ACC112 (cell line): ENCODE results near the gene GABRA6.
"Not testable (repeated sequence)": the region's sequence is repeated elsewhere in the genome, so short reads cannot be mapped to it uniquely, and the experiment has no call there.

ENCODE experiments used
- H2AFZ ChIP-seq: fragments of 200-600 bp; sonication (generic); one replicate; pipeline ENCODE4 v1.6.0; 2017; ENCODE audit warnings: antibody characterized with exemption, low read length; ENCODE audit not compliant: unreplicated experiment
- H3K27ac ChIP-seq: fragments of 200-600 bp; sonication (generic); 2 replicates; pipeline ENCODE4 v1.5.1; 2014; ENCODE audit warnings: low read depth, mild to moderate bottlenecking, antibody characterized with exemption, low read length, moderate library complexity
- H3K27me3 ChIP-seq: fragments of 200-600 bp; sonication (generic); 2 replicates; pipeline ENCODE4 v1.6.1; 2014; ENCODE audit warnings: mild to moderate bottlenecking, antibody characterized with exemption, low read length, moderate library complexity, mixed read lengths; ENCODE audit not compliant: insufficient read depth
- H3K36me3 ChIP-seq: fragments of 200-600 bp; sonication (generic); 2 replicates; pipeline ENCODE4 v1.6.1; 2016; ENCODE audit warnings: mild to moderate bottlenecking, antibody characterized with exemption, low read length, moderate library complexity, mixed read lengths; ENCODE audit not compliant: insufficient read depth
- H3K4me1 ChIP-seq: fragments of 200-600 bp; sonication (generic); one replicate; pipeline ENCODE4 v1.6.1; 2016; ENCODE audit warnings: low read length, mixed read lengths; ENCODE audit not compliant: insufficient read depth, unreplicated experiment, control insufficient read depth
- H3K4me3 ChIP-seq: fragments of 200-600 bp; sonication (generic); 2 replicates; pipeline ENCODE4 v1.5.1; 2014; ENCODE audit warnings: mild to moderate bottlenecking, low read depth, low read length
- H3K79me2 ChIP-seq: fragments of 200-600 bp; sonication (generic); one replicate; pipeline ENCODE4 v1.6.0; 2016; ENCODE audit warnings: low read length; ENCODE audit not compliant: control insufficient read depth, unreplicated experiment, insufficient read depth

GABRA6 gene

DNA sequence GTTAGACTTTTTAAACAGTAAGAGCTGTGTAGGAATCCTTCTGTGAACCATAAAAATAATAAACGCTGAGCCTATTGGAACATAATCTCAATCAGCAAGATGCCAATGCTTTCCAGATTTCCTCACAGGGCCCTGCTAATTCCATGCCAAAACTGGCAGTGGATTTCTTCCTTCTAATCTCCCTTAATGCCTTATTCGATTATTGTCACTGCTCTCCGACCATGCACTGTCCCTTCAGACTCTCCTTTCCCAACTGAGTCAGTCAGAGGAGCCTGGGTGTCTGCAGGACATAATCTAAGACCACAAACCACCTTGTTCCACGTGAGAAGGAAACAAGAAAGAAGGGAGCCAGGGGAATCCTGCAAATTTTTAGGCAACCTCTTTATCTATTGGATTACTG, at the start of gene GABRA6:
Gene GABRA6, plus strand, starts transcription at position 261 of the 400 bp plus-strand sequence. CDS start 269 bp downstream, outside the sequence.
- Histone ChIP-seq H2AFZ (no peak within 1 kb of the TSS), H3K36me3 (no peaks in the 10 kb centered on the region), H3K4me1 (no peaks in the 10 kb centered on the region), H3K4me3 (no peak within 1 kb of the TSS), H3K27ac (no peak within 1 kb of the TSS), H3K27me3 (no peaks in the 10 kb centered on the region), H3K79me2 (no peaks in the 10 kb centered on the region)

DNA sequence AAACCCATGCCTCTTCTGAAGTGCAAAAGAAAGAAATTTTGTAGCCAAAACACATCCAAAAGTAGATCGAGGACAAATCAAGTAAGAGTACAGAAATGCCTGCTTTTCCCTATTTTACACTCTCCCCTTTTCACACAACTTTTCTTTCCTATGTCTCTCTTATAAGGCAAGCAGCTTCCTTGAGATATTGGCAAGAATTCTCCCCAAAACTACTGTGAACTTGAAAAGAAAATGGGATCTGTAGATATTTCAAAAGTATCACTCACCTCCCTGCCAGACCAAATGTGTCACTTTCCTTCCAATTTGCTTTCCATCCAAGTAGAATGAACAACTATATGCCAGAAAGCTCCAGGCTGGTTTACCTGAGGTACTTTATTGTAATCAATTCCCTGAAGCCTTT, 47.9 kb upstream of the GABRA6 start:
- H3K79me2 ChIP-seq = no peaks in the 10 kb centered on the region
- no peaks in the 10 kb centered on the region for H3K4me1 ChIP-seq
- H3K4me3 ChIP-seq = no peak overlapping the region
- H3K36me3 ChIP-seq = no peaks in the 10 kb centered on the region
- no peak overlapping the region for H3K27ac ChIP-seq
- no peak overlapping the region for H2AFZ ChIP-seq
- H3K27me3 ChIP-seq = no peaks in the 10 kb centered on the region

DNA sequence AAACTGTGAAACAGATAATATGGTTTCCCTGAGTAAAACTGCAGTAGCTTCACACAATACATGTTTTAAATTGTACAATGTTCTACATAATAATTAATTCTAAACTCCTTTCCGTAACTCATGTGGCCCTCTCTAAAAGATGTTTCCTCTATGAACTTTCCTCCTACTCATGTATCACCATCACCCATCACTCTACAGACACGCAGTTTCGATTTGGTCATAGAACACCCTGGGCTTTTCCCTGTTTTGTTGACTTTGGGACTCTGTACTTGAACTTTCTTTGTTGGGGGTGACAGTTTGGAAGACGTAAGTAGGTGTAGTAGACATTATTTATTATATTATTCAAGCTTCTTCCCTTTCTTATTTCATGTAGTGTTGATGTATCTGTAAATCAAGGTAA, 44.1 kb upstream of the GABRA6 start:
- Histone ChIP-seq H3K27ac (no peak overlapping the region), H3K79me2 (no peaks in the 10 kb centered on the region), H3K4me3 (no peak overlapping the region), H3K4me1 (no peaks in the 10 kb centered on the region), H2AFZ (no peak overlapping the region), H3K27me3 (no peaks in the 10 kb centered on the region), H3K36me3 (no peaks in the 10 kb centered on the region)

DNA sequence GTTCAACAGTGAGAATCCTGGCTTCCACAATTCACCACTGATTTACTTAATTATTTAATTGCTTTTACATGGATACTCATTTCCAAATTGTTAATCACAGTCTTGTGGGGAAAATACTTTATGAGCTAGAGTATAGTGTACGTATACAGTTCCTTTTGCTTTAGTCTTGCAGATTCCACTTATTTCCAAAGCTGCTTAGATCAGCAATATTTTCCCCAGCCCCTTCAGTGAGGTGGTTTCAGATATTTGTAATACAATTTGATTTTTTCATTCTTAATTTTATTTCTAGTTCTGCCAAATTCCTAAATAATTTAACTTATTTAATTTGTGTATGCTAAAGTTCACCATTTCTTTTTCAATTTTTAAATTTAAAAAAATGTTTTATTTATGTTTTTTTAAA, 40.3 kb upstream of the GABRA6 start:
- Histone ChIP-seq H3K27me3 (no peaks in the 10 kb centered on the region), H3K79me2 (no peaks in the 10 kb centered on the region), H2AFZ (no peak overlapping the region), H3K36me3 (no peaks in the 10 kb centered on the region), H3K27ac (no peak overlapping the region), H3K4me3 (no peak overlapping the region), H3K4me1 (no peaks in the 10 kb centered on the region)

DNA sequence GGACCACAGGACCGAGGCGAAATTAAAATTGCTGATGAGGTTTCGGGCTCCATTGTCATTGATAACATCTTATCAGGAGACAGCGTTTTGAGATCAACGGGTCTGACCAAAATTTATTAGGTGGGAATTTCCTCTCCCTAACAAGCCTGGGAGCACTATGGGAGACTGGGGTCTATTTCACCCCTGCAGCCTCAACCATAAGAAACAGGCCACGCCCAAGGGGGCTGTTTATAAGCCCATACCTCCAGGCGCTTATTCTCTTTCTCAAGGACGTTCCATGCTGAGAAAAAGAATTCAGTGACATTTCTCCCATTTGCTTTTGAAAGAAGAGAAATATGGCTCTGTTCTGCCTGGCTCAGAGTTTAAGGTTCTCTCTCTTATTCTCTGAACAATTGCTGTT, 33.6 kb upstream of the GABRA6 start:
- H3K4me3 ChIP-seq = not testable (repeated sequence)

DNA sequence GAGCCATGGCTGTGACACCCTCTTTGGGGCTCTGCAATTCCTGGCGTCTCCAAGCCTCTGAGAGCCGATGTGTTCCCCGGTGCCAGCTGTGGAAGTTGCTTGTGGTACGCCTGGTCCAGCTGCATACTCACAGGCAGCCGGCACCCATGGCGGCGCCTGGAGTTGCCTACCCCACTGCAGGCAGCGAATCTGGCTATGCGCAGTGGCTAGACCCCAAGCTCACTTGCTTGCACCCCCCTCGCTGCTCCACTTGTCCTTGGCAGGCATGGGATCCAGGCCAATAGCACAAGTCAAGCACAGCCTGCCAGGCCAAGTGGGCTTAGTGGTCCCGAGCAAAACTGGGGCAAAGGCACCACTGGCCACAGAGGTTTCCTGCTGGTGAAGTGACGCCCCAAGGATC, 24.7 kb upstream of the GABRA6 start:
- H3K27me3 ChIP-seq = no peaks in the 10 kb centered on the region
- H3K27ac ChIP-seq = no peak overlapping the region
- no peaks in the 10 kb centered on the region for H3K4me1 ChIP-seq
- no peaks in the 10 kb centered on the region for H3K36me3 ChIP-seq
- no peak overlapping the region for H3K4me3 ChIP-seq
- H3K79me2 ChIP-seq = no peaks in the 10 kb centered on the region
- no peak overlapping the region for H2AFZ ChIP-seq

More for the DNA sequence above, 33.6 kb upstream of the GABRA6 start:
- not testable (repeated sequence) for H3K4me1 ChIP-seq, H3K27ac ChIP-seq, H3K36me3 ChIP-seq, H3K79me2 ChIP-seq, H3K27me3 ChIP-seq, H2AFZ ChIP-seq

DNA sequence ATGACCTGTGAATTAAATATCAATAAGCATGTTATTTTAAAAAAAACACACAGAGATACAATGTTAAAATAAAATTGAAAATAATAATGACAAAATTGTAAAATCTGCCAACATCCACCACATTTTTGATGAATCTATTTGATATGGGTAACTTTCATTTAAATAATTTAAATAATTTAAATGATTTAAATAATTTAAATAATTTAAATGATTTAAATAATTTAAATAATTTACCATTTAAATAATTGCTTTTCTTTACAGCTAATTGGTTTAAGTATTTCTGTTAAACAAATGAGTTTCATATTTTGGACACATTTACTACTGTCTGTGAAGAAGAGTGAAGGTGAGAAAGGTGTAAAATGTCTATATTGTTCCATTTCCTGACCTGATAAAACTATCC, 22.1 kb upstream of the GABRA6 start:
- Histone ChIP-seq H3K27me3 (no peaks in the 10 kb centered on the region), H3K36me3 (no peaks in the 10 kb centered on the region), H3K4me3 (no peak overlapping the region), H3K79me2 (no peaks in the 10 kb centered on the region), H3K27ac (no peak overlapping the region), H2AFZ (no peak overlapping the region), H3K4me1 (no peaks in the 10 kb centered on the region)

DNA sequence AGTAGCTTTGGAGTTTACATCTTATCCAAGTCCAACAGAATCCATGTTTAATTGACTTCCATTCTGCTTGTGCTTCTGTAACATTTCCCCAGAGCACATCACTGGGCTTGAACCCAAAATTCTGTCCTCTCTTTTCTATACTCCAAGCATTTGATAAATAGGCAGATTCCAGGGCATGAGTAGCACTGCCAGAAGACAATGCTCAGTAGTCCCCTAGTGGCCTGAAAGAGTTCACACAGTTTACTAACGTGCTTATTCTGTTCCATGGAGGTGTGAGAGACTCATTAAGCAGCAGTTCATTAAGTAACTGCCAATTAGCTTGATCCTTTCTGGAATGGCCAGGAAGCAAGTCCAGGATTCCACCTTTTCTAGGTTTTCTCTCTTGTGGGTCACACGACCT, 9.4 kb upstream of the GABRA6 start:
- H3K27me3 ChIP-seq = no peaks in the 10 kb centered on the region
- H3K27ac ChIP-seq = no peak overlapping the region
- H3K4me1 ChIP-seq = no peaks in the 10 kb centered on the region
- no peak overlapping the region for H2AFZ ChIP-seq
- H3K79me2 ChIP-seq = no peaks in the 10 kb centered on the region
- no peaks in the 10 kb centered on the region for H3K36me3 ChIP-seq
- no peak overlapping the region for H3K4me3 ChIP-seq

DNA sequence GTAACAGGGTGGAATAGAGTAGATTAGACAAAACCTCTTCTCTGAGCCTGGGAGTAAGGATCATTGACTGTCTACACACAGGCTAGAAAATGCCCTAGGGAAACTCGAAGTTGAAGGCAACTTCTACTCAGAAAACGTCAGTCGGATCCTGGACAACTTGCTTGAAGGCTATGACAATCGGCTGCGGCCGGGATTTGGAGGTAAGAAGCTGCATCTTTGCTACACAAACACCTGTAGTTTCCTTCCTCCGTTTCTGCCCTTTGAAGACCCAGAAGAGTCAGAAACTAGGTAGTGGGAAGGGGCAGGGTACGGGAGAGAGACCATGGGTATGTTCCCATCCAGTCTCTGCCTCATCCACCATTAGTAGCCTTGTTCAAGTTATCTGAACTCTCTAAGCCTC, 628 bp downstream of the GABRA6 start:
- no peaks in the 10 kb centered on the region for H3K79me2 ChIP-seq
- H3K4me3 ChIP-seq = no peak overlapping the region
- no peak overlapping the region for H2AFZ ChIP-seq
- H3K27ac ChIP-seq = no peak overlapping the region
- H3K4me1 ChIP-seq = no peaks in the 10 kb centered on the region
- H3K36me3 ChIP-seq = no peaks in the 10 kb centered on the region
- H3K27me3 ChIP-seq = no peaks in the 10 kb centered on the region

DNA sequence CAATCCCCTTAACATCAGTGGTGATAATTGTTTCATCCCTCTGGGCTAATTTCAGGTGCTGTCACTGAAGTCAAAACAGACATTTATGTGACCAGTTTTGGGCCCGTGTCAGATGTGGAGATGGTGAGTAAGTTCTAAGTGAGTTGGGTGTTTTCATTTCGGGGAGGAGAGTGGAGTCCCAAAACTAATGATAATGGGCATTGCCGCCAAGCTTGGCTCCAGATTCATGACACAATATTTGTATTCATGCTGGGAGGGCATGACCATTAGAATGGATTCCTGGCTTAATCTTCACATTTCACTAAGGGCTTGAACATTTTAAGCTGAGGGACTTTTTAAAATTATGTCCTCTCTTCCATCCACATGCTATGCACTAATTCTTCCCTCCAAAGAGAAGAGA, 1.4 kb downstream of the GABRA6 start:
- no peak overlapping the region for H3K4me3 ChIP-seq
- no peaks in the 10 kb centered on the region for H3K4me1 ChIP-seq
- no peaks in the 10 kb centered on the region for H3K79me2 ChIP-seq
- no peak overlapping the region for H3K27ac ChIP-seq
- no peaks in the 10 kb centered on the region for H3K36me3 ChIP-seq
- H3K27me3 ChIP-seq = no peaks in the 10 kb centered on the region
- no peak overlapping the region for H2AFZ ChIP-seq

DNA sequence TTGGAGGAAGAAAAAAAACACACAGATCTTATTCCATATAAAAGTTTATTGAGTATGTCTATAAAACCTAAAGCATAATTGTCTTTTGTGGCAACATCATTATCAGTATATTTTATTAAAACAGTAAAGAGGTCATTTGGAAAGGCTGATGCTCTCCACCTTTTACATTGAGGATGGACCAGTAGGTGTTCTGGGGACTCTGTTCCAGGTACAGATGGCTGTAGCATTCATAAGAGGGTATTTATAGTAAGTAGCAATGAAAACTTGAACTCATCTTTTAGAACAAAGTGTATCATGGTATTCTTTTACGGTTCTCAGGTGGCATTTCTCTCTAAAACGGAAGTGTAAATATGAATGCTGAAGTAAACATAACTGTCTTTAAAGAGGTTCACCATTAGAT, 1.8 kb downstream of the GABRA6 start:
- H3K36me3 ChIP-seq = no peaks in the 10 kb centered on the region
- no peaks in the 10 kb centered on the region for H3K79me2 ChIP-seq
- H3K27me3 ChIP-seq = no peaks in the 10 kb centered on the region
- H3K4me3 ChIP-seq = no peak overlapping the region
- no peaks in the 10 kb centered on the region for H3K4me1 ChIP-seq
- H2AFZ ChIP-seq = no peak overlapping the region
- no peak overlapping the region for H3K27ac ChIP-seq

DNA sequence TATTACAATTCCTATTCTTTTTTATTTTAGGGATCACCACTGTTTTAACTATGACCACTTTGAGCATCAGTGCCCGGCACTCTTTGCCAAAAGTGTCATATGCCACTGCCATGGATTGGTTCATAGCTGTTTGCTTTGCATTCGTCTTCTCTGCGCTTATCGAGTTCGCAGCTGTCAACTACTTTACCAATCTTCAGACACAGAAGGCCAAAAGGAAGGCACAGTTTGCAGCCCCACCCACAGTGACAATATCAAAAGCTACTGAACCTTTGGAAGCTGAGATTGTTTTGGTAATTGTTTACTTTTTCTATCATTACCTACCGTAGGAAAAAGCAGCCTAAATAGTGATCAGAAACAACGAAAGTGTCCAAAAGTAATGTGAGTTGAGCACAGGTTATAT, 6.4 kb downstream of the GABRA6 start:
- Histone ChIP-seq H2AFZ (no peak overlapping the region), H3K27me3 (no peaks in the 10 kb centered on the region), H3K27ac (no peak overlapping the region), H3K36me3 (no peaks in the 10 kb centered on the region), H3K4me1 (no peaks in the 10 kb centered on the region), H3K4me3 (no peak overlapping the region), H3K79me2 (no peaks in the 10 kb centered on the region)
